Measurements from ENCODE around the gene PRDM10. TPM values are rescaled to one million over a fixed set of nuclear protein-coding genes. Genes with fewer than 3 reads are reported as not detected.

The PRDM10 gene
- total and polyA plus RNA-seq, 10 of the 15 experiments (the other 5 are each of a cell fraction or from before 2014, with no cell fraction given) = 0.93 to 6.2 (median 4.1) TPM

GRCh38 chr11:129951201-129951865, 51.3 kb downstream of the PRDM10 start:
- peaks cover 6% of the 10 kb centered on the region for H3K4me1 ChIP-seq (ENCODE audit: control insufficient read depth, insufficient read depth, low read length)
- intact Hi-C loops (cut with micrococcal nuclease; ENCODE audit: unreplicated experiment) = no loop called here
- H3K9me3 ChIP-seq (replicated peaks; ENCODE audit: control insufficient read depth, insufficient read depth, low read length) = no peaks in the 10 kb centered on the region
- SMC1A ChIA-PET (ENCODE audit: uncharacterized antibody, unreplicated experiment) = interaction anchor here (1.1 kb wide), 1 partner anchor 181 kb away, joined by 3 read pairs; no protein-coding TSS in a partner anchor
- no peak overlapping the region for H3K27ac ChIP-seq (ENCODE audit: control insufficient read depth, insufficient read depth)
- RAD21 ChIA-PET (ENCODE audit: unreplicated experiment) = no interaction called here
- DNase-seq (ENCODE audit: low read depth, low spot score) (no peak), ATAC-seq (no peak), FAIRE-seq (no peak)
- WGBS (ENCODE audit: insufficient coverage, insufficient replicate concordance, low lambda C conversion rate, missing lambda C conversion rate) = 86% methylated on average over 10 of the region's 10 CpGs
- BruUV-seq (replicated peaks) = no TSS peak
- no peak overlapping the region for H3K4me2 ChIP-seq (ENCODE audit: control insufficient read depth, insufficient read depth)
- no peak overlapping the region for H3K9ac ChIP-seq (ENCODE audit: control insufficient read depth, insufficient read depth, low read length)
- no peaks in the 10 kb centered on the region for H4K20me1 ChIP-seq (ENCODE audit: control insufficient read depth, insufficient read depth)
- H3K4me3 ChIP-seq = no peak overlapping the region
- POLR2A ChIA-PET = no interaction called here
- TF ChIP-seq KLF5 (IDR thresholded peaks at IDR 0.05; ENCODE audit: partially characterized antibody) (no peak), SP1 (IDR thresholded peaks at IDR 0.05; ENCODE audit: low read depth, low read length) (no peak), ZNF592 (IDR thresholded peaks at IDR 0.05) (no peak), RELA (IDR thresholded peaks at IDR 0.05; ENCODE audit: borderline replicate concordance, partially characterized antibody) (no peak), SMC3 (IDR thresholded peaks at IDR 0.05; ENCODE audit: borderline replicate concordance, low read length) (no peak), CREM (IDR thresholded peaks at IDR 0.05; ENCODE audit: low read depth) (no peak)
- H3K27me3 ChIP-seq (replicated peaks in 1 of 2; ENCODE audit: control insufficient read depth in 2 of 2, insufficient read depth in 2 of 2, low read length in 1 of 2) = no peaks in the 10 kb centered on the region
- H3K79me2 ChIP-seq (ENCODE audit: control insufficient read depth, insufficient read depth, low read length) = no peaks in the 10 kb centered on the region
- CTCF ChIA-PET = interaction anchor here (1.0 kb wide), 1 partner anchor 620 kb away, joined by 3 read pairs; no protein-coding TSS in a partner anchor
- in situ Hi-C loops (cut with MboI) = no loop called here
- peaks cover 4 to 6% of the 10 kb centered on the region in 2 experiments; a peak in 3 of 4 replicates for H3K36me3 ChIP-seq (ENCODE audit: control insufficient read depth in 2 of 2, insufficient read depth in 2 of 2, low read length in 1 of 2)
- H2AFZ ChIP-seq (ENCODE audit: control insufficient read depth, low read depth, low read length) = no peak overlapping the region

Data from GM12878 (cell line).